ENCODE measurements around the gene QPRT. TPM values are rescaled to one million over a fixed set of nuclear protein-coding genes. Genes with fewer than 3 reads are reported as not detected.

QPRT gene
- total RNA-seq, 6 experiments from 2014 or later: 3.0 to 12.4 (median 10.3) TPM

DNA sequence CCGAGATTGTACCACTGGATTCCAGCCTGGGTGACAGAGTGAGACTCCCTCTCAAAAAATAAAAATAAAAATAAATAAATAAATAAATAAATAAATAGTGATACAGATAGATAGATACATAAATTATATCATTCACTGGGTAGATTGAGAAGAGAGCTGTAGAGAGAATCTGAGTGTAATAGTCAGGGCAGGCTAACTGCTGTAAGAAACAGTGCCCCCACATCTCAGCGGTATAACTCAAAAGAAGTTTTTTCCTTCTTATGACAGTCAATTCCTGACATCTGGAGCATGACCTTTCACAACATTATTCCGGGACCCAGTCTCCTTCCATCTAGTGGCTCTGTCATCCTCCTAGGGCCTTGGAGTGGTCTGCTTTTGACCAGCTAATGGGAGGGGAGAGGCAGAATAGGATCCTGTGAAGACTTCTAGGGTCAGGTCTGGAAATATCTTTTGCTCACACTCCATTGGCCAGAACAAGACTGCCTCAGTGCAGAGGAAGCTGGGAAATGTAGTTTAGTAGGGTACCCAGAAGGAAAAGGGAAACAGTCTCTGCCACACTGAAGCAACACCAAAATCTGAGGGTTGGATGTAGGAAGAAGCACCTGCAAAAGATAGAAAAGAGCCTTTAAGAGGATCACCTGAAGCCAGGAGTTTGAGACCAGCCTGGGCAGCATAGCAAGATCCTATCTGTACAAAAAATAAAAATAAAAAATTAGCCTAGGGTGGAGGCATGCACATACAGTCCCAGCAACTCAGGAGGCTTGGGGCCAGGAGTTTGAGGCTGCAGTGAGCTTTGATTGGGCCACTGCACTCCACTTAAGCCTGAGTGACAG lies 3.0 kb upstream of the QPRT start:
- H3K4me1 Mint-ChIP-seq (ENCODE audit: low read depth): peaks cover 6% of the 10 kb centered on the region
- no peak overlapping the region for H3K4me3 Mint-ChIP-seq
- no peaks in the 10 kb centered on the region for H3K9me3 Mint-ChIP-seq
- no peak for TF ChIP-seq CTCF (IDR thresholded peaks at IDR 0.05)
- H3K27me3 Mint-ChIP-seq (ENCODE audit: insufficient read depth): peaks cover 5% of the 10 kb centered on the region; the same call in 1 of the 2 replicates
- no peaks in the 10 kb centered on the region for H3K36me3 Mint-ChIP-seq (ENCODE audit: low read depth)
- DNase-seq: no peak
- no peak overlapping the region for H3K27ac Mint-ChIP-seq

GRCh38 chr16:29676989-29677785 lies 1.8 kb upstream of the QPRT start:
- Mint-ChIP-seq H3K27ac (no peak overlapping the region), H3K4me3 (no peak overlapping the region), H3K4me1 (ENCODE audit: low read depth) (peaks cover 6% of the 10 kb centered on the region), H3K9me3 (no peaks in the 10 kb centered on the region), H3K36me3 (ENCODE audit: low read depth) (no peaks in the 10 kb centered on the region), H3K27me3 (ENCODE audit: insufficient read depth) (peaks cover 4% of the 10 kb centered on the region; the same call in 1 of the 2 replicates)
- no peak for DNase-seq
- TF ChIP-seq CTCF (IDR thresholded peaks at IDR 0.05): no peak

DNA sequence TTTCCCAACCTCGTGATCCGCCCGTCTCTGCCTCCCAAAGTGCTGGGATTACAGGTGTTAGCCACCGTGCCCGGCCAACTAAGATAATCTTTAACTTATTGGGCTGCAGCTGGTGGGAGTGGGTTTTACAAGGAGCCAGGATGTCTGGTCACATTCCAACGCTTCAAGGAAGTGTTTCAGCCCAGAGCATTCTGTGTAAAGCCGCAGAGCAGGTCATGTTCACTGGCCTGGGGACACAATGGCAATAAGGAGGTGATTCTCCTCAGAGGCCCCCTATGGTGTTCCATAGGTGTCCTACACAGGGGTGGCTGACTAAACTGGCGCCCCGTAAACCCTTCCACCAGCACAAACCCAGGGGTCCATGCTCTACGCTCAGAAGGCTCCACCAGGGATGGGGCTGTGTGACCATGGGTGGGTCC lies 1.2 kb downstream of the QPRT start:
- no peak for TF ChIP-seq CTCF (IDR thresholded peaks at IDR 0.05)
- no peak for DNase-seq
- Mint-ChIP-seq H3K27me3 (ENCODE audit: insufficient read depth) (peaks cover 5% of the 10 kb centered on the region), H3K4me3 (no peak overlapping the region), H3K9me3 (no peaks in the 10 kb centered on the region), H3K27ac (no peak overlapping the region), H3K36me3 (ENCODE audit: low read depth) (no peaks in the 10 kb centered on the region), H3K4me1 (ENCODE audit: low read depth) (peaks cover 6% of the 10 kb centered on the region)

- peaks cover 10% of the 10 kb centered on the region for H3K27me3 Mint-ChIP-seq (ENCODE audit: insufficient read depth)
- H3K4me3 Mint-ChIP-seq: no peak overlapping the region
- no peak for TF ChIP-seq CTCF (IDR thresholded peaks at IDR 0.05)
- peaks cover 6% of the 10 kb centered on the region for H3K4me1 Mint-ChIP-seq (ENCODE audit: low read depth)
- H3K27ac Mint-ChIP-seq: no peak overlapping the region
- DNase-seq: no peak
- H3K9me3 Mint-ChIP-seq: no peaks in the 10 kb centered on the region
- H3K36me3 Mint-ChIP-seq (ENCODE audit: low read depth): no peaks in the 10 kb centered on the region
Observed at GRCh38 chr16:29683543-29684090, 4.6 kb downstream of the QPRT start.

DNA sequence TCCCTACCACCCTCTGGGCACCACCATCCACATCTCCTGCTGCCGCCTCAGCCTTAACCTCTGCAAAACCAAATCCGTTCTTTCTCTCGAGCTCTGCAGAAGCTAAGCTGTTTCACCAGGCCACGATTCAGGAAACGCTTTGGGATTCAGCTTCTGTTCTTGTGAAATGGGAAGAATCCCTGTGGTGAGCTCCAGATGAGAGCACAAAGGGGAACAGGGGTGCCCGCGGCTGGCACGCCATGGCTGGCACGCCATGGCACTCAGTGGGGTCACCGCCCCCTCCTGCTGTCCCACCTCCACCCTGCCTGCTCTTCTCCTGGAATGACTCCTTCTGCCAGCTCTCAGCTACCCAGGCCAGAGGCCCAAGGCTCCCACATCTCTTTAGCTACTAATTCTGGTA lies 5.7 kb downstream of the QPRT start:
- no peak overlapping the region for H3K4me3 Mint-ChIP-seq
- peaks cover 9% of the 10 kb centered on the region for H3K27me3 Mint-ChIP-seq (ENCODE audit: insufficient read depth)
- H3K9me3 Mint-ChIP-seq: no peaks in the 10 kb centered on the region
- no peak overlapping the region for H3K27ac Mint-ChIP-seq
- no peak for DNase-seq
- H3K36me3 Mint-ChIP-seq (ENCODE audit: low read depth): no peaks in the 10 kb centered on the region
- TF ChIP-seq CTCF (IDR thresholded peaks at IDR 0.05): no peak
- peaks cover under 1% of the 10 kb centered on the region for H3K4me1 Mint-ChIP-seq (ENCODE audit: low read depth)

All from HFFc6 (cell line).